NCI-H2227 (cell line): ENCODE results near the gene COL6A5.
"Not testable (repeated sequence)": the region's sequence is repeated elsewhere in the genome, so short reads cannot be mapped to it uniquely, and the experiment has no call there.

Experiments
- DNase-seq: peaks from one replicate; lab custom pipeline; 2025; ENCODE audit not compliant: unreplicated experiment; lab: John Stamatoyannopoulos, UW

COL6A5 gene

DNA sequence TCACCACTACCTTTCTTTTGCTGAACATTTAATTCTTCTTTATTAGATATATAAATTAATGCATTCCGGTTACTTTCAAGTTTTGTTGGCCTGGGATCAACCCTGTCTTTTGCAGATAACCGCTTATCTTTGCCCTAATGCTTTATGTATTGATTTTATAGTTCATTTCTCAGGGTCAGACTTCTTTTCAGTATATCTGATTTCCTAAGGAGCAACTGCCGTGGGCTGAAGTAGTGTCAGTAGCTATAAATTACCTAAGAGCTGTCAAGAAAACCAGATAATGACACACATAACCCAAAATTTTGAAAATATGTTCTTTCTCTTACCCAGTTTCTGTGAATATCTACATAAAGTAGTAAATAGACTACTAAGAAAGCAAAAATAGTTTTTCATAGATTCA, 38.0 kb downstream of the COL6A5 start:
- DNase-seq, result no peak

DNA sequence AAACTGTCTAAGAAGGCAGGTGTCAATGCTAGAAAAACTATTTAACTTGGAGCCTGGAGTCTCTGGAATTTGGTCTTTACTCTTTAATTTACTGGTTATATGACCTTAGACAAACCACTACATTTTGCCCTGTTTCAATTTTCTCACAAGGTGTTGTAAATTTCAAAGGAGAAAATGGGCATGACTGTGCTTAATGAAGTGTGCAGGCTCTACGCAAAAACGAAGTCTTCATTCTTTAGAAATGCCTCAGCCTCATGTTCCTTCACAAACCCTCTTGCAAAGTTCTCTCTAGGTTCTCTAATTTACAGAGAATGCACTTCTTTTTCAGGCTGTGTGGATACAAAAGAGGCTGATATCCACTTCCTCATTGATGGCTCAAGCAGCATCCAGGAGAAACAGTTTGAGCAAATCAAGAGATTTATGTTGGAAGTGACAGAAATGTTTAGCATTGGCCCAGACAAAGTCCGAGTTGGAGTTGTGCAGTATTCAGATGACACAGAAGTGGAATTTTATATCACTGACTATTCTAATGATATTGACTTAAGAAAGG, 39.1 kb downstream of the COL6A5 start:
- DNase-seq, result no peak

DNA sequence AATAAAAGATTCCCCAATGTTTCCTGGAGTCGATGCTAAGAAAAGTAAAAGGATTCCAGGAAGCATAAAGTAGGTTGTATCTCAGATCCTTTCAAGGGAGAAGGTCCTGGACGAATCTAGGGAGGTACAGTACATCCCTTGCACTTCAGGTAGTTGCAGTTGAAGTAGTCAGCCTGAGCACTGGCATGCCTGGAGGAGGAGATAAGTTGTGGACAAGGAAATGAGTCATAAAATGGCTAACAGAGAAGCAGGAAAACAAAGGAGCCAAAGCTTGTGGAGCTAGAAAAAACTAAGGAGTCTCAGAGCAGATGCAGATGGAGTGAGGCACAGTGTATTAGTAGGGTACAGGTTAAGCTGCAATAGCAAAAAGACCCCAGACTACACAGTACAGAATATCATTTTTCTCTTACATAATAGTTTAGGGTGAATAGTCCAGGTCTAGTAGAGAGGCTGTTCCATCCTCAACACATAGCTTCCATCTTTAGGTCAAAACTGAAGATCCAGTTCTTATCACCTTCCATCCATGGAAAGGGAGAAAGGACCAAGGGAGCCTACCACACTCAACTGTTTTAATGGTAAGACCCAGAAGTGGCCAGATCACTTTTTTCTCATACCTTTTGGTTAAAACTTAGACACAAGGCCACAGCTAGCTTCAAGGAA, 41.3 kb downstream of the COL6A5 start:
- DNase-seq, result no peak

DNA sequence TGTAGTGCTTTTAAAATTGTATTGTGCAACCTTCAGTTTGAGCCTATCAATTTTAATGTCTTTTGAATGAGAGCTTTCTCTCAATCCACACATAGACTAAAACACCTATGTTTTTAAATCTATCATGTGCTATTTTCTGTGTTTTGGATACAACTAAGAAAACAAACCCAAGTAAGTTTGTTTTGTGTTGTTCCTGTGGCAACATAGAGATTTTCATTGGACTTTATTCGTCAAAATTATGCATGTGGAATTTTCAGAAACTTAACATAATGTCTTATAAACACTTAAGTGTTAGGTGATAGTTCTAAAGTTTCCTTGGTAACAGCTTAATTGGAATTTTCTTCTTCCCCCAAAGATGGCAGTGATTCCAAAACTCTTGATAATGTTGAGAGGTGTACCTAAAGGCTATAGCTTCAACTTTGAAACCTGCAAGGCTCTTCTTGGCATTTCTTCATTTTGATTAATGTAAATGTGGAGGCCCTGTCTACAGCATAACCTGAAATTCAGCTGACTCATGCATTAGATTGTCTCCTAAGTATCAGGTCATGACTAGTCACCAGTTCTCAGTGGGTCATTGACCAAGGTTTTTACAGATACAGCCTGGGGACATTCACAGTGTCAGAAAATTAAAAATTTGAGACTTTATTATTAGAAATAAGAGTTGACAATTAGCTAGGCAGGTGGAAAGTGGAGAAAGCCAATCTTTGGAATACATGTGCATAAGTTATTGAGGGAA, 44.4 kb downstream of the COL6A5 start:
- DNase-seq, result no peak

DNA sequence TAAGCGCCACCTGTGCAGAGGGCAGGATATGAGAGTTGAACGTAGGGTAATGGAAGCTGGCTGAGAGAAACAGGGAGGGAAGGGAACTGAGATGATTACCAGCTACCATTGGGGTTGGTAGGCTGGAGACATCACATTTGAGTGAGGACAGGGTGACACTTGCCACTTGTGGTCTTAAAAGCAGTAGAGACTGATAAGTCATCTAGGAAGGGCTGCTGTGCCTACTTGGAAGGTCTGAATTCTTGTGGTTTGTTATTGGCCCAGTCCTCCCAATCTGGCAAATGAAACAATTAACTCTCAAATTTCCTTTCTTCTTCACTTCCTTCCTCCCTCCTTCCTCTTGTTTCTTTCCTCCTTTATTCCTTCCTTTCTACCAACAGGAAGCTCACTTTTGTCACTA, 46.8 kb downstream of the COL6A5 start:
- DNase-seq, result no peak

DNA sequence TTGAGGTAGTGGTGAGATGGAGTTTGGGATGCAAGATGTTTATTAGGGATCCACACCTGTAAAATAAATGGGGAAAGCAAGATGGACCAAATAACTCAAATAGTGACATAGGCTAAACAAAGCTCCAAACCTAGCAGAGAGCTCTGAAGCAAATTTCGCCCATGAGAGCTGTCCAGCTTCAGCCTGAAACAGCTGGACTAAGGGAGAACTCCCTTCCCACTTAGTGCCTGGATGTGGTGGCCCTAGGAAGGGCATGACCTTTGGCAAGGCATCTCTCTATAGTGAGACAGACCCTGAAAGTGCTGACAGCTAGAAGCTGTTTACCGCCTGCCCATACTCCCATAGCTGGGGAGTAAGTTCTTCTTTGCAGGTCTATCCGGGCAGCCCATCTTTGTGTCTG, 48.1 kb downstream of the COL6A5 start:
- DNase-seq, result no peak

DNA sequence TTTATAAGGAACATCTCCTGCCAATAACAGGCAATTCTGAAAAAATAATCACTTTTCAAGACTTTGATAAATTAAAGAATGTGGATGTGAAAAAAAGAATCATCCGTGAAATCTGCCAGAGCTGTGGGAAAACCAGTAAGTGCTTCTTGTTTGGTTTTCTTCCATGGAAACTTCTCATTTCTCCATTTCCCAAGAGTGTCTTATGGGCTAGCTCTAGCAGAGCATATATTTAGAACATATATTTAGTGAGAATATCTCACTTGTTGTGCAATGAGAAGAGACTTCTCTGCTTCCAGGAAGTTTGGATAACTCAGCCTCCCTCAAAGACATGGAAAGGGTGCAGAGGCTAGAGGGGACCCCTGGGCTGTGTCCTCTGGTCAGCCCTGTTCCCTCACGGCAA, 49.9 kb downstream of the COL6A5 start:
- DNase-seq, result no peak

DNA sequence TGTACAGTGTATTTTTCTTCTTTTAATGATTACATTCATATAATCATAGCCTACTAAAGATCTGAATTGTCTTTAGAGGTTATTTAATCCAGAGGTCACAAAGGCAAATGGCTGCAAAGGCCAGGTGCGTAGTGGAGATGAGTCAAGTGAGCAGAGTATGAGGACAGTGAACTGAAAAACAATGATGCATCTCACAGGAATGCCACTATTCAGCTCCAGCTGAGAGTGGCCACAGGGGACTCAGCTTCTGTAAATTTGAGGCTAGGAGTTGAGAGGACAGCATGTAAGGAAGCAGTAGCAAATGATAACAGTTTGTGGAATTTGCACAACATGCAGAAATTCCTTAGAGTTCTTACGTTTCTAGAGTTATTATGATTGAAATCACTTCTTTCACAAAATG, 50.4 kb downstream of the COL6A5 start:
- DNase-seq, result no peak

DNA sequence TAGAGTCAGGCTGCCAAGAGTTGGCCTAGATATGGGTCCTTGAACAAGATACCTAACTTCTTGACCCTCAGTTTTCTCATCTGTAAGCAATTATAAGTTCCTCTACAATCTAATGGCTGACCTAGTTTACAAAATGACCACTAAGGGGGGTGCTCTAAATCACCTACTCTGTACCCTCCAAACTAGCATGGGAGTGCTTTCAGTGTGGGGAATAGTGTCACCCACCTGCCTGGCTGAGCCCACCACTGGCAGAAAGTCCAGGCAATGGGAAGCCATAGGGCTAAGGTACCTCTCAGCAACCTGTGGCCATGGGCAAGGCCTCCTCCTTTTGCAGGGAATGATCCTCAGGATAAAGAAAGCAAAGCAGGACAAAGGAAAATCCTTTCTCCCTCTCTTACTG, 58.9 kb downstream of the COL6A5 start:
- DNase-seq, result no peak

DNA sequence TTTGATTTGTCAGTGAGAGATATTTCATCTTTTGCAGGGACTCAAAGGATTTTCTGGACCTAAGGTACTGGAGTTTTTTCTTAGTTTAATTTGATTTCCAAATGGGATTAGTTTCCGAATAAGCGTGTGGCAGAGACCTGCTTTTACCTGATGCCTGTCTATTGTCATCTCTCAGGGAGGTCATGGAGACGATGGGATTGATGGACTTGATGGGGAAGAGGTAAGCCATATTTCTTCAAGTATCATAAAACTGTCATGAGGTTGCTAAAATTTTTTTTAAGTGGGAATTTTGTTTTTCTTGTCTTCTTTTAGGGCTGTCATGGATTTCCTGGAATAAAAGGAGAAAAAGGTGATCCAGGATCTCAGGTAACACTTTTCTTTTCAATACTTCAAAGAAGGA, 60.5 kb downstream of the COL6A5 start:
- DNase-seq, result no peak

DNA sequence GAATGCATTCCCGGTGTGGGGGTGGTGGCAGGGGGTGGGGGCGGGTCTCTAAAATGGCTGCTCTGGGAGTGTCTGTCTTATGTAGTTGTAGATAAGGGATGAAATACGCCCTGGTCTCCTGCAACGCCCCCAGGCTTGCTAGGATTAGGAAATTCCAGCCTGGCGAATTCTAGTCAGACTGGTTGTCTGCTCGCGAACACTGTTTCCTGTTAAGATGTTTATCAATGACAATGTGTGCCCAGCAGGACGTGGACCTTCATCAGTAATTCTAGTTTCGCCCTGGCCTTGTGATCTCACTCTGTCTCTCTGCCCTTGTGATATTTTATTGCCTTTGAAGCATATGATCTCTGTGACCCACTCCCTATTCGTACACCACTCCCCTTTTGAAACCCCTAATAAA, 62.8 kb downstream of the COL6A5 start:
- DNase-seq, result not testable (repeated sequence)

DNA sequence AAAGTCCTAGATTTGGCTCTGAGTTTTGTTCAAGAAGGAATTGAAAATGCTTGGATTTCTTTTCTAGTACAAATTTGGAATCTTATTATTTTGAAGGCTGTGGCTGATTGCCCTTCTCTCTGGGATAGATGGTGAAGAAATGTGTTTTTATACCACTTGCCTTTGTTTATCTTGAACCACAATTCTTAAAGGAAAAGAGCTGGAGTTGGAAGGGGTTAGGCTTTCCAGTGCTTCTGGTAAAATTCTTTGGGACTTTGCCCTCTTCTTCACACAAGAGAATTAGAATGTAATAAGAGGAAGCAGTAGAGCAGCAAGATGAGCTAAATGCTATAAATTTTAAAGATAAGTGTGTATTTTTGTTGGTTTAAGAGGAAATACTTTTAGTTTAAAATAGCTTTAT, 65.8 kb downstream of the COL6A5 start:
- no peak for DNase-seq

DNA sequence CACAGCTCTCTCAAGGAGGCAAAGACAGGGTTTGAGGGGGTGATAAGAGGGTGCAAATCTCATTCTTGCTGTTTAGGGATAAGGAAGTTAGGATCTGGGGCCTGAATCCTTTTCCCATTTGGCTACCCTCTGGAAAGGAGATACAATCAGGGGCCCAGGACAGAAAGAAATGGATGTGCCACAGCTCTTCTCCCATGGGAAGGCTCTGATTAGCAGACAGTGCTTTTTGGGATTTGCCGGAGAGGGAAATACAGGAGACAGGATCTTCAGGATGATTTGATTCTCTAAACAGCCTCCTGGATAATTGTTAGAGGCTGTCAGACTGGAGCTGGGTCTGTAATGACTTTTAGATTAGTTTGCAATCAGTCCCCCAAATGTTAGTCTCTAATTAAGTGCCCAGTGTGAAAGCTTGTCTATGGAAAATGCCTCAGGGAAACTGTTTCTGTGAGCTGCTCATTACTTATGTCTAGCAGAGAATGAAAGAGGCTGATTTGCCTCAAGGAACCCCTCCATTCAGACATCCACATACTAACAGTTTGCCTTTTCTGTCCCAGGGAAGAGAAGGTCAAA, 67.6 kb downstream of the COL6A5 start:
- DNase-seq, result no peak

DNA sequence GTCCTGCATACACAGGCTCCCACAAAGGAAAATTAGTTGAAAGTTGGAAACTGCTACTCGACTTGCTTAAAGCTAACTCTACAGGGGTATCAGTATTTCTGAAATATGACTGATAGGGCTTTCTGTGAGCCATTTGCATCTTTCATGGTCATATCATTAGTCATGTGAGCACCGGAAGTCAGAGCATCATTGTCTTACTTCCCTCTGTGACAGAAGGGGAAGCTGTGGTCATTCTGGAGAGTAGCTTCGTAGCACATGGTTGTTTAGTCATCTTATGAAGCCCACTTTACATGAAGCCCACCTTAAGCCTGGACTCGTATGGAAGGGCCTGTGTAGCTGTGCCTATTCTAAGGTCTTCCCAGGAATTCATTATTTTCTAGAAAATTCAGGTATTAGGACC, 69.0 kb downstream of the COL6A5 start:
- no peak for DNase-seq

DNA sequence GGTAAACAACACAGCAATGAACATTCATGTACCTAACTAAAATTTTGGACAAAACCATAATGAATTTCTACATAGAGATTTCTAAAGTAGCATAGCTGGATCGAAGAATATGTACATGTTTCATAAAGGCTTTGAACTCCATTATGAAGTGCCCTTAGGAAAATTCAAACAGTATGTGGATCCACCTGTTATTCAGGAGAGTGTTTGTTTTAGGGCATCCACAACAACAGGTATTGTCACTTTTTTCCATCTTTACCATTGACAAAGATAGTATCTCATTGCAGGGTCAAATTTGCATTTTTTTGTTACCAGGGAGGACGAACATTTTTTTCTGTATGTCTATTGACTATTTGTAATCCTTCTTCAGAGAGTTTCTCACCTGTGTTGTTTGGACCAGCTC, 75.0 kb downstream of the COL6A5 start:
- DNase-seq, result no peak

DNA sequence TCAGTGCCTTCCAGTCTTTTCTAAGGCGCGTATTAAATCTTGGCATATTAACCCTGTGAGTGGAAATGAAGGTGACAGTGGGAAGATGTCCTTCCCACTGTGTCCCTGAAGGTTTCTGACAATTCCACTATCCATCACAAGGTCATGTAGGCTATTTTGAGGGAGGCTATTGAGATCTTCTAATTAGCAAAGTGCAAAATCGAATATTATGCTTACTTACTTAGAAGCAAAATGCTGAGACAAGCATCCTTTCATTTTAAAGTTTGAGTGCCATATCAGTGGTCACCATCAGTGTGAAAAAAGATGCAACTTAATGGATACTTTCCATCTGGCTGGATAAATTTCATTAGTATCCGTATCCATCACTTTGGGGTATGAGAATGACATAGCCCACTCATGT, 77.6 kb downstream of the COL6A5 start:
- no peak for DNase-seq

DNA sequence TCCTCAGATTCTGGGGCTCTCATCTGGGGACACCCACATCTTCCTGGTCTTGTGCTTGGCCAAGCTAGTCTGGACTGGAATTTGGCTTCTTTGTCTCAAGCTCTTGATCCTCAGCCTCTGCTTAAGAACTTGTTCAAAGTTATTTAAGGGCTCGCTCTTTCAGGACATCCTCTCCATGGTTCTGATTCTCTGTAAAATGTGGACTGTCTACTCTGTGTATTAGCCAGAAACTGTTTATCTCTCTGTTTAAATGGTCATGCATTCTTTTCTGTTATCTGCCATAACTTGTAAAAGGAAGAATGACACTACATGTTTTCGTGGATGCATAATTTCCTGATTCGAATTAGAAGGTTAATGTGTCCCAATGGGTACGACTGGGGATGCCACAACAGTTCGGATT, 79.4 kb downstream of the COL6A5 start:
- DNase-seq, result no peak

DNA sequence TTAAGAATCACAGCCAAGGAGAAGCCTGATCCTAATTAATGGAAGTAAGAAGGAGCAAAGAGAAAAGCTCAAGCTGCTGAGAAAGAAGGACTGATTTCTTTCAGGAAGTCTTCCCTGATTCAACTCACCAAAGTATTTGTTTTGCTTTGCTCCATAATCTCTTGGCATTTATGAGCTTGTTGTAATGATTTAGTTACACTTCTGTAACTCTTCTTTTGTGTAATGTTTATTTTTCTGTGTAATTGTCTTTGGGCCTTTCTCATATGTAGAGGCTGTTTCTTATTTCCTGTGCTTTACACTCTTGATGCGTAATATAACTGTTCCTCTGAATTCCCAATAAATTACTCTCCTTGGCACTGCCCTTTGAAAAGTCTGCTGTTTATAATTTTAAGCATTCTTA, 80.0 kb downstream of the COL6A5 start:
- no peak for DNase-seq

DNA sequence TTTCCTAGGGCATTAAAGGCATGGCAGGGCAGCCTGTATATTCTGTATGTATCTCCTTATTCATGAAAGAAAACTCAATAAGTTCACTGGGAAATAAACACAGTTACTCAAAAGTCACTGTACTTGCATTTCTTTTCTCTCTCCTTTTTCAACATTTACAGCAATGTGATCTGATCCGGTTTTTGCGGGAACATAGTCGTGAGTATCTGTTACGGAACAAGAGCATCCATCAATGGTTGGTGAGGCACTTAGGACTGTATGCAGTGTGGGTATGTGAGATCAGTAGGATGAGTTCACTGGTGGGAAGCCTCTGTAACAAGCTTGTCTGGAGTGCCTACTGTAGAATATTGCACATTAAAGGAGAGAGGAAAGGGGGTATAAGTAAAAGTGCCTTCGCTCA, 80.7 kb downstream of the COL6A5 start:
- no peak for DNase-seq

DNA sequence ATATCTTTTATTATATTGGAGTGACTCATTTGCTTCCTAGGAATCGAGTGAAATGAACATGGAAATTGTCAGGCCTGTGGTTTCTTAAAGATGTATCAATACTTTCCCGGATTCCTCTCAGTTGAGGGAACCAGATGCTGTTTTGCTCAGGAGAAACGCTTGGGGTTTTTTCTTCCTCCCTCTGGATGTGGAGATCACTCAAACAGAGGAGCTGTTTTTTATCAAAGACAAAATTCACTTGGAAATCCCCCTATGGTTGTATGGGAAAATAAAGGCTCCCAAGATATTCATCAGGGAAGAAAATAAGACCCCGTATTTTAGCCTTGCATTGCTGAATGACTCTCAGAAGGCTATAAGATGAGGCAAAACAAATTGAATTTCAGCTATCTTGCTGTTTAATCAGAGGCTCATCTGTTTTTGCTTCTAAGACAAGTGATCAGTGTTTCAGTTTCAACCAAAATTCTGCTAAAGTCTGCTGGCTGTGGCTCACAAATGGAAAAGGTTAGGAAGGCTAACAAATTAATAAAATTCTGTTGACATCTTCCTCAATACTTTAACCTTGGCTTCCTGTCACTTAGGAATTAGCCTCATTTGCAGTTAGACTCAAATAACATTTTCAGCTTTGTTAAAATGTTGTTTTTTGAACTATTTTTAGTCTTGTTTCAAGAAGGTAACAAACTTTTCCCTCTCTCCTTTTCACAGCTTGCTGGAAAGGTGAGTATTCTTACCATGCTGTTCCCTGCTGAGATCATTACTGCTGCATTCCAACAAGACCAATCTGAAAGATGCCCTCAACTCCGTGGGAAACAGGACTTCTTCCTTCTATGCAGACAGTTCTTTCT, 83.6 kb downstream of the COL6A5 start:
- no peak for DNase-seq

DNA sequence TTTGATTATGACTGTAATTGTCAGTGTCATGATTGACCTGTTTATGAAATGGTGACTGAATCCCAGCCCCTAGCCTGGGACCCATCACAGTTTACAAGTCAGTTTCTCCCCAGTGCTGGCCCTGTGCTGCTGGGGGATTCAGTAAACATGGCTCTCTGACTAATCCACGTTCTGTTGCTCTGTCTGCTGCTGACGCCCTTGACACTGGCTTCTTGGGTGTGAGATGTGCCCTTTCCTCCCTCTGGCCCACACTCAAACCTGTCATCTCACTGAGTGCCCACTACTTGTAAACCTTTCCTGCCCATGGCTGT, 84.2 kb downstream of the COL6A5 start:
- no peak for DNase-seq

DNA sequence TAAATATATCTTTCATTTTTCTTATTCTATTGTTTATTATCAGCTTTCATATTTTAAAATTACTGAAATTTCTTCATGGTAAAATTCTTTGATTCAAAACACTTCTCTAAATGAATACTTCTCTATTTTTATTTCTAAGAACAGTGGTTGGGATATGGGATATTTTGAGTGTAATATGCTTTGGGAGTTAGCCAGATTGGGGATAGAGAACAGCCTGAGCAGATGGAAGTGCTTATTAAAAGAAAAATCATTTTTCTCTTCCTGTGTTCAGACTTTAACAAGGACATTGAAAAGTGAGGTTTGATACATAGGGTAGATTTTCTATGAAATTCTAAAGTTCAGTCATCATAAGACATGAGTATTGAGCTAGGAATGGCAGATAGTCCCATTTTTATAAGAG, 84.8 kb downstream of the COL6A5 start:
- DNase-seq, result no peak
